Right lobe of liver (tissue), 6 donors: ENCODE measurements around the gene HEATR1. TPM values are rescaled to one million over a fixed set of nuclear protein-coding genes. Genes with fewer than 3 reads are reported as not detected.

Source experiments
- ATAC-seq, 4 donors: fragments of 200-7000 bp; cut with Tn5 transposase; one replicate each; pipeline ENCODE4 v1.9.1; 2020; ENCODE audit warnings: mild to moderate bottlenecking in 4 of 4, moderate library complexity in 4 of 4
- DNase-seq, 3 donors: peaks; one replicate each; pipeline ENCODE4 v3.0.0-alpha.2; 2020
- H3K27ac ChIP-seq, 3 donors: fragments of 200-600 bp; one replicate each; pipeline ENCODE4 v1.8.0; 2022
- H3K27me3 ChIP-seq, 2 donors: fragments of 200-600 bp; one replicate each; pipeline ENCODE4 v1.8.0; 2022
- H3K36me3 ChIP-seq, 4 donors: fragments of 200-600 bp; sonication (generic) in 1 of 4; one replicate each; pipeline versions ENCODE4 v1.5.1 to v1.8.0; 2017 to 2022; ENCODE audit warnings: control low read depth in 1 of 4
- H3K4me1 ChIP-seq, 4 donors: fragments of 200-600 bp; sonication (generic) in 1 of 4; one replicate each; pipeline versions ENCODE4 v1.5.1 to v1.8.0; 2017 to 2022; ENCODE audit warnings: control low read depth in 1 of 4
- H3K4me3 ChIP-seq, 3 donors: fragments of 200-600 bp; one replicate each; pipeline ENCODE4 v1.8.0; 2022
- H3K9me3 ChIP-seq, 4 donors: fragments of 200-600 bp; sonication (generic) in 1 of 4; one replicate each; pipeline versions ENCODE4 v1.5.1 to v1.8.0; 2017 to 2022; ENCODE audit warnings: control low read depth in 1 of 4
- POLR2A ChIP-seq: fragments of 450-650 bp; IDR thresholded peaks from one replicate; pipeline ENCODE4 v1.6.1; 2017; ENCODE audit warnings: antibody characterized with exemption, mild to moderate bottlenecking
- WGBS: methylation state at CpG from one replicate; pipeline ENCODE4 v1.1.6; 2018; ENCODE audit warnings: low coverage, low lambda C conversion rate; ENCODE audit not compliant: insufficient coverage; ENCODE audit errors: missing lambda C conversion rate; 5-methylcytosine and 5-hydroxymethylcytosine counted together
- intact Hi-C, 2 donors: fragments of 100-400 bp; cut with DNase I; formaldehyde crosslinking; loops; one replicate each; pipeline versions ENCODE4 v1.11.2 to v1.14.1; 2022
- total RNA-seq, 6 experiments: library from RNA; depleted of rRNA in 2 of 6; stranded (reverse); fragments of >200 nt in 2 of 6; fragmentation: NEBNext Ultra II Directional in 3 of 6; extraction: Animal tissue kit (Norgen Biotek cat#: 25700) in 3 of 6; gene quantifications; one replicate each; pipeline versions ENCODE4 v1.1.0 to v1.2.4, GENCODE V29; 2016 to 2023
- TF ChIP-seq, protein P1 (sequence below), 4 donors: fragments of 200-600 bp in 3 of 4; fragments of 450-650 bp in 1 of 4; IDR thresholded peaks; one replicate each; pipeline versions ENCODE4 v1.5.1 to v1.8.0; 2016 to 2022; ENCODE audit warnings: antibody characterized with exemption in 4 of 4, mild to moderate bottlenecking in 2 of 4
- donor health status: DM: no; HTN: yes; CAD: no.
- donor health status: DM: no; HTN: no; CAD: no.
- donor health status: DM: no; HTN: no; CAD: no.
- donor health status: DM: no; HTN: yes; CAD: no.
- donor health status: DM: no; HTN: yes; CAD: no.

Gene HEATR1
- total RNA-seq, 6 experiments from 2014 or later = 7.0 to 14.1 (median 12.4) TPM

- H3K36me3 ChIP-seq = peaks cover 0 to 25% (median 5%) of the 10 kb centered on the region in 4 donors
- no peak for TF ChIP-seq POLR2A
- TF ChIP-seq, protein P1, sequence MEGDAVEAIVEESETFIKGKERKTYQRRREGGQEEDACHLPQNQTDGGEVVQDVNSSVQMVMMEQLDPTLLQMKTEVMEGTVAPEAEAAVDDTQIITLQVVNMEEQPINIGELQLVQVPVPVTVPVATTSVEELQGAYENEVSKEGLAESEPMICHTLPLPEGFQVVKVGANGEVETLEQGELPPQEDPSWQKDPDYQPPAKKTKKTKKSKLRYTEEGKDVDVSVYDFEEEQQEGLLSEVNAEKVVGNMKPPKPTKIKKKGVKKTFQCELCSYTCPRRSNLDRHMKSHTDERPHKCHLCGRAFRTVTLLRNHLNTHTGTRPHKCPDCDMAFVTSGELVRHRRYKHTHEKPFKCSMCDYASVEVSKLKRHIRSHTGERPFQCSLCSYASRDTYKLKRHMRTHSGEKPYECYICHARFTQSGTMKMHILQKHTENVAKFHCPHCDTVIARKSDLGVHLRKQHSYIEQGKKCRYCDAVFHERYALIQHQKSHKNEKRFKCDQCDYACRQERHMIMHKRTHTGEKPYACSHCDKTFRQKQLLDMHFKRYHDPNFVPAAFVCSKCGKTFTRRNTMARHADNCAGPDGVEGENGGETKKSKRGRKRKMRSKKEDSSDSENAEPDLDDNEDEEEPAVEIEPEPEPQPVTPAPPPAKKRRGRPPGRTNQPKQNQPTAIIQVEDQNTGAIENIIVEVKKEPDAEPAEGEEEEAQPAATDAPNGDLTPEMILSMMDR (IDR thresholded peaks at IDR 0.05) = no peak
- no peaks in the 10 kb centered on the region for H3K27me3 ChIP-seq
- H3K4me1 ChIP-seq = peaks cover 0 to 24% (median 11%) of the 10 kb centered on the region in 4 donors
- DNase-seq (no peak), ATAC-seq (no peak)
- intact Hi-C loops = no loop called here
- 59% methylated on average over 5 of the region's 5 CpGs for WGBS
- H3K4me3 ChIP-seq = no peak overlapping the region
- H3K27ac ChIP-seq = peak overlapping the region in 1 of 3 donors; percentile 13
- H3K9me3 ChIP-seq = no peaks in the 10 kb centered on the region
Measured at GRCh38 chr1:236530959-236531358, 73.4 kb downstream of the HEATR1 start.

DNA sequence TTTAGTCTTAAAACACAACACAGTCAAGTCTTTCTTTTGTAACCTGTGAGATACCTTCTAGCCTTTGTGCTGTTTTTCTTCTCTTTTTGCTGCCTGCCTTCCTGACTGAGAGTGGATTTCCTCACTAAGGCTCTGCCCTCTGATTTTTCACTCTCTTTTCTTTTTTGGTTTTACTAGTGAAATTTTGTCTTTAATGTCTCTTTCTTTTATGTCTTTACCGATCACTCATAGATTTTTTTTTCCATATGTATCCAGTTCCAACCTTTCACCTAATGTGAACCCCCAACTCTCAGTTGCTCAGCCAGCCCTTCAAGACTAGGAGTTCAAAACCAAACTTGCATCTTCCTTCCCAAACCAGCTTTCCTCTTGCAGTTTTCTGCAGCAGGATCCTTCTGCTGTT, 74.0 kb downstream of the HEATR1 start:
- no peak overlapping the region for H3K4me3 ChIP-seq
- ATAC-seq (no peak), DNase-seq (no peak)
- no peak overlapping the region for H3K27ac ChIP-seq
- intact Hi-C loops = no loop called here
- H3K9me3 ChIP-seq = no peaks in the 10 kb centered on the region
- peaks cover 0 to 19% (median 8%) of the 10 kb centered on the region in 4 donors for H3K4me1 ChIP-seq
- TF ChIP-seq POLR2A = no peak
- TF ChIP-seq, protein P1 (IDR thresholded peaks at IDR 0.05) = no peak
- peaks cover 0 to 30% (median 6%) of the 10 kb centered on the region in 4 donors for H3K36me3 ChIP-seq
- 100% methylated on average over 1 of the region's 1 CpG for whole genome bisulfite sequencing
- no peaks in the 10 kb centered on the region for H3K27me3 ChIP-seq

DNA sequence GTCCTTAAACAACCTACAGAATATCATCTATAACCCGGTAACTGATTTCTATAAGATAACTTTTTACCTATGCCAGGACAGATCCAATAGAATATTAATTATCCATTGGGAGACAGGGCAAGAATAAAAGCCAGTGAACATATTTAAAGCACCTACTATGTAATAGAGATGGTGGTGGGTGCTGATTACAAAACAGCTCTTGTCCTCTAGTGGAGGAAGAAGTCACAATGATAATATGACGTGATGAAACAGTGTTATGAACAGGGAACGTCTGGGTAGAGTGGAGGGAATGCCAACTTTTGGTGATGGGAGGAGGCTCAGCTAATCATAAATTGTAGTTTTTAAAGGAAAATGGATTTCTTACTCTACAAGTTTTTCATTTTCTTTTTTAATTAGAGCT, 78.2 kb downstream of the HEATR1 start:
- H3K4me1 ChIP-seq = peaks cover 0 to 20% (median 2%) of the 10 kb centered on the region in 4 donors
- H3K36me3 ChIP-seq = peaks cover 0 to 28% (median 6%) of the 10 kb centered on the region in 4 donors
- no peaks in the 10 kb centered on the region for H3K27me3 ChIP-seq
- intact Hi-C loops = no loop called here
- ATAC-seq (no peak), DNase-seq (no peak)
- 65% methylated on average over 3 of the region's 3 CpGs for WGBS
- no peaks in the 10 kb centered on the region for H3K9me3 ChIP-seq
- TF ChIP-seq, protein P1 (IDR thresholded peaks at IDR 0.05) = no peak
- TF ChIP-seq POLR2A = no peak
- H3K27ac ChIP-seq = no peak overlapping the region
- no peak overlapping the region for H3K4me3 ChIP-seq

GRCh38 chr1:236524895-236525184, 79.5 kb downstream of the HEATR1 start:
- peaks cover 0 to 23% (median 6%) of the 10 kb centered on the region in 4 donors for H3K36me3 ChIP-seq
- H3K27ac ChIP-seq = peak overlapping the region; percentile 85 to 99 (median 94)
- H3K27me3 ChIP-seq = no peaks in the 10 kb centered on the region
- H3K4me1 ChIP-seq = peaks cover 0 to 20% (median 2%) of the 10 kb centered on the region in 4 donors
- ATAC-seq (no peak), DNase-seq (no peak)
- intact Hi-C loops = no loop called here
- WGBS = 4% methylated on average over 3 of the region's 3 CpGs
- no peaks in the 10 kb centered on the region for H3K9me3 ChIP-seq
- TF ChIP-seq, protein P1 (IDR thresholded peaks at IDR 0.05) = no peak
- no peak for TF ChIP-seq POLR2A
- peak overlapping the region; percentile 96 to 99 (median 96) for H3K4me3 ChIP-seq
